ENCODE data around the gene GPN3.
"Not testable (repeated sequence)": the region's sequence is repeated elsewhere in the genome, so short reads cannot be mapped to it uniquely, and the experiment has no call there.

GPN3 gene

GRCh38 chr12:110468214-110469048 is at the start of gene GPN3, which contains the start of gene FAM216A:
Gene GPN3 (minus strand): TSS chr12:110468257. CDS start chr12:110468203, 54 bp downstream.
Gene FAM216A (plus strand): TSS chr12:110468845. CDS start chr12:110468876, 31 bp downstream.
- DNase-seq, result peak; percentile 98

- DNase-seq, result no peak
Observed at GRCh38 chr12:110516995-110517394, 48.9 kb upstream of the GPN3 start.

- DNase-seq, result no peak
Observed at GRCh38 chr12:110514363-110514762, 46.3 kb upstream of the GPN3 start.

- DNase-seq, result no peak
Observed at GRCh38 chr12:110513842-110514241, 45.8 kb upstream of the GPN3 start.

- no peak for DNase-seq
Observed at GRCh38 chr12:110508071-110508586, 40.1 kb upstream of the GPN3 start.

GRCh38 chr12:110505332-110505731 is 37.3 kb upstream of the GPN3 start:
- DNase-seq, result no peak

GRCh38 chr12:110503432-110503831 is 35.4 kb upstream of the GPN3 start:
- DNase-seq, result no peak

- peak; percentile 99 for DNase-seq
Observed at GRCh38 chr12:110501752-110502738, 34.0 kb upstream of the GPN3 start, which contains the start of the genes RAD9B and VPS29. Gene RAD9B (plus strand): TSS chr12:110502331. CDS start chr12:110502338, 7 bp downstream. Gene VPS29 (minus strand): TSS chr12:110502111. CDS start chr12:110502051, 60 bp downstream.

GRCh38 chr12:110501399-110501751 is 33.3 kb upstream of the GPN3 start:
- DNase-seq, result peak; percentile 53

- DNase-seq, result no peak
Observed at GRCh38 chr12:110498984-110499706, 31.1 kb upstream of the GPN3 start.

GRCh38 chr12:110475426-110475825 is 7.4 kb upstream of the GPN3 start:
- DNase-seq, result no peak

GRCh38 chr12:110467847-110468213 is 227 bp downstream of the GPN3 start:
- no peak for DNase-seq

GRCh38 chr12:110466791-110467190 is 1.3 kb downstream of the GPN3 start:
- DNase-seq, result no peak

- DNase-seq, result not testable (repeated sequence)
Observed at GRCh38 chr12:110465765-110466164, 2.3 kb downstream of the GPN3 start.

- DNase-seq, result no peak
Observed at GRCh38 chr12:110465024-110465423, 3.0 kb downstream of the GPN3 start.

GRCh38 chr12:110461189-110461588 is 6.9 kb downstream of the GPN3 start:
- not testable (repeated sequence) for DNase-seq

GRCh38 chr12:110458756-110459155 is 9.3 kb downstream of the GPN3 start:
- DNase-seq, result no peak

GRCh38 chr12:110453569-110454296 is 14.3 kb downstream of the GPN3 start:
- DNase-seq, result no peak

GRCh38 chr12:110451263-110451662 is 16.8 kb downstream of the GPN3 start:
- no peak for DNase-seq

GRCh38 chr12:110449799-110450497 is 18.1 kb downstream of the GPN3 start, which contains the start of gene ARPC3:
Gene ARPC3 (minus strand): TSS chr12:110450337. CDS start chr12:110450260, 77 bp downstream.
- DNase-seq, result peak; percentile 97

GRCh38 chr12:110444455-110444854 is 23.6 kb downstream of the GPN3 start:
- no peak for DNase-seq

Data from activated CD4-positive, alpha-beta T cell treated with anti-CD3 and anti-CD28 coated beads, Interleukin-10, Interleukin-2, amounts not matched to agents 100 ng/mL and 50 ng/mL, durations not matched to agents 16 hours and 8 hours (primary cell).